ENCODE measurements around the gene ZC2HC1B.

The ZC2HC1B gene

GRCh38 chr6:143963158-143963919 is 99.1 kb downstream of the ZC2HC1B start:
- no peak for DNase-seq

DNA sequence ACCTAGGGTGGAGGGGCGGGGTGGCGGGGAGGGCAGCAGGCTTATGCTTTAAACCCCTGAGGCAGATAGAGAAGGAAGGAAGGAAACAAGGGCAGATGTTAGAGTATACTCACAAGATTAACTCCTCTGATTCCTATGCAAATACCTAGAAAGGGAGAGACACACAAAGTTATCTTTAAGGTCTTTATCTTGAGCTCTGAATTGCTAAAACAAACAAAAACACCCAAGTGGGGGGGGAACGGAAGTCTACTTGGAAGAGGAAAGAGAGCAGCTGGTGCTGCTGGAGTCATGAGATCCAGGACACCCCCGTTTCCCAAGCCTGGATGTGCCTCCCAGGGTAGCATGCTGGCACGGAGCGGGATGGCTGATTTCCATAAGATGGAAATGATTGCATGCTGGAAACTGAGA is 100.4 kb downstream of the ZC2HC1B start:
- no peak for DNase-seq

DNA sequence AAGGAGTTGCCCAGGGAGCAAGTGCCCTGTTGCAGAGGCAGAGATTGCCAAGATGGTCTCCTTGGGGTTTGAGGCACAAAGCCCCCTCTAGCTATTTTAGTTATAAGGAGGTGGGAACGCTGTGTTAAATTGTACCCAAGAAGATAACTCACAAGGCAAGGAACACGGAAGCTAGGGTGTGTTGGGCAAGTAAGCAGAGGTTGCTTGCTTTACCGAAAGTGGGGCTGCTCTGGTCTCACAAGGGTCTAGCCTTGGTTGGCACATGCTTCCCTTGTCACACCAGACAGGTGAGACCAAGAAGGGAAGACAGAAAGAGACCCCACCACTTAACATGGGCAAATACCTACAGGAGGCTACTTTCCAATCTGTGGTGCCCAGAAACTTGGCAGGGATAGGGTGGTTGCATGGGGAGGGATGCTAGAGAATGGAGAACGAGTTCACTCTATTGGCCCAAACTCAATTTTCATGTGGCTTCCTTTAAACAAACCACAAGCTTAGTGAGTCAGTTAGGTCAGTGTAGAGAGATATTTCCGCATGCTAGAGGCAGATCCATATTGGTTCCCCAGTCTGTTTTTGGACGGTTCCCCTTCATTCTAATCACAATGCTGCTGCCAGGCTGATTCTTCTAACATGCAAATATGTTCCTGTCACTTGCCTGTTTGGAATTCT is 101.4 kb downstream of the ZC2HC1B start:
- DNase-seq = peak; percentile 71

DNA sequence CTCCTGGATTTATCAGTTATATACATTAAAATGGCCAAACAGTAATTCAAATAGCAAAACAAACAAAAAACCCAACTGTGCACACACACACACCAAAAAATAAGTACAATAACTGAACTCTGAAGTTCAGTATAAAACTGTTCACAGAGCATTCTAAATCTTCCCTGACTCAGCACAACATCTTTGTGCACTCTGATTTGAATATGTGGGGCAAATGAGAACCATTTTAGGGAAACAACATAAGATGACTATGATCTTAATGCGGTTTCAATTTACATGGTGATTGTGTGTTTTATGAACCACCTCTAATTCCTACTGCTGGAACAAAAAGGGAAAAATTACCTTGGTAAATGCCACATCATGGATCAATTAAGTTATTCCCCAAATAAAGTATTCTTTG is 102.0 kb downstream of the ZC2HC1B start:
- no peak for DNase-seq

- peak; percentile 27 for DNase-seq
Observed at GRCh38 chr6:143967706-143968376, 103.6 kb downstream of the ZC2HC1B start.

GRCh38 chr6:143969077-143969476 is 104.8 kb downstream of the ZC2HC1B start:
- no peak for DNase-seq

DNA sequence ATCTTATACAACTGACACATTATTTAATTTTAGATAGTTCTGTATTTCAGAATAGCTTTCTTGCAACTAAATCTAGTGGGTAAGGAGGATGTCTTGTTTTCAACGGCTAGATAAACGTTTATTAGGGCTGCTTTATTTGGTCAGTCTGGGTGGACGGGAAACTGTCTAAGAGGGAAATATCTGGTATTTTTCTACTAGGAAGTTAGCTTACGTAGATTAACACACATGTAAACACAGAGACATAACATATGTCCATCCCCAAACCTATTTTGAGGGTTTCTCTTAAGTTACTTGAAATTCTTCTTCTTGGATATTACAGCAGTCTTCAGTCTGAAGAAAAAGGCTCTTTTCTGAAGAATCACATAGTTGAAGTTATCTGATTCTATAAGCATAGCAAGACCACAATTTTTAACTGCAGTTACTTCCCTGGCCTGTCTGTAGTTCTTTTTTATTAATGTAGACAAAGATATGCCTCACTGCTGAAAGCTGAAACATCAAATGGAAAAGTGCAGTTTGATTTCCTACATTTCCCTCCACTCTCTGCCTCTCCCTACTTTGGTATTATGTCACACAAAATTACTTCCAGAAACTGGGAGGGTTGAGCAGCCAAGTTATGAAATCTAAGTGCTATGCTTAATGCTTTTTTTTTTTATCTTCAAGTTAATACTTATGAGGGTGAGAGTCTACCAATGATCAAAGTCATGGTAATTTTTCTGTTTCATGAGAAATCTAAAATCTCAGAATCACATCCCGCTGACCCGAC is 106.4 kb downstream of the ZC2HC1B start:
- DNase-seq = peak; percentile 29

DNA sequence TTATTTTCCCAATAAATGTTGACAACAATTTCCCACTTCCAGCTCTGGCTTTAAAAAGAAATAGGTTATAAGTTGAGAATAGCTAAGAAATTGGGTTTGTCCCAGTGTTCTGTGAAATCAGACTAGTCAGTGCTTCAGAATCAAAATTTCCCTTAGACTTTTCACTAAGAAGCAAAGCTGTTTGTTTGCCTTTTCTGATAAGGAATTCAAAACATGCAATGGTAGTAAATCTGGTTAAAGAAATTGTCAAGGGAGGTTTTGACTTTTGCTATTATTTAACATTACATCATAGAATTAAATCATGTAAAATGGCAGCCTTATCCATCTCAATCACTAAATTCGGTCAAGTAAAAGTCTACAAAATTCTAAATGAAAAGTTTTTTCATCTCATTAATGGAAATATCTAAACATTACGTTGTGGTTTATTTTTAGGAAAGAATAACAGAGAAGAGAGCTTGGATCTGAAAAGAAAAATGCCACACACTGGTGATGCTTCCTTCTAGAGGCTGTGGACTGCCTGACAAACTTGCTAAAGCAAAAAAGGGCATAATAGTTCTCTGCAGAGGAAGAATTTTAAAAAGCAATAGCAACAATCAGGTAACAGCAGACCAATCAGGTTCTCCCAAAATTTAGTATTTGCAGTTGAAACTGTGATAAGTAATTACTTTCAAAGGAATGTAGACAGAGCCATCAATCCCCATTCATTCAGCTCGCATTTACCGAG is 107.4 kb downstream of the ZC2HC1B start:
- no peak for DNase-seq

DNA sequence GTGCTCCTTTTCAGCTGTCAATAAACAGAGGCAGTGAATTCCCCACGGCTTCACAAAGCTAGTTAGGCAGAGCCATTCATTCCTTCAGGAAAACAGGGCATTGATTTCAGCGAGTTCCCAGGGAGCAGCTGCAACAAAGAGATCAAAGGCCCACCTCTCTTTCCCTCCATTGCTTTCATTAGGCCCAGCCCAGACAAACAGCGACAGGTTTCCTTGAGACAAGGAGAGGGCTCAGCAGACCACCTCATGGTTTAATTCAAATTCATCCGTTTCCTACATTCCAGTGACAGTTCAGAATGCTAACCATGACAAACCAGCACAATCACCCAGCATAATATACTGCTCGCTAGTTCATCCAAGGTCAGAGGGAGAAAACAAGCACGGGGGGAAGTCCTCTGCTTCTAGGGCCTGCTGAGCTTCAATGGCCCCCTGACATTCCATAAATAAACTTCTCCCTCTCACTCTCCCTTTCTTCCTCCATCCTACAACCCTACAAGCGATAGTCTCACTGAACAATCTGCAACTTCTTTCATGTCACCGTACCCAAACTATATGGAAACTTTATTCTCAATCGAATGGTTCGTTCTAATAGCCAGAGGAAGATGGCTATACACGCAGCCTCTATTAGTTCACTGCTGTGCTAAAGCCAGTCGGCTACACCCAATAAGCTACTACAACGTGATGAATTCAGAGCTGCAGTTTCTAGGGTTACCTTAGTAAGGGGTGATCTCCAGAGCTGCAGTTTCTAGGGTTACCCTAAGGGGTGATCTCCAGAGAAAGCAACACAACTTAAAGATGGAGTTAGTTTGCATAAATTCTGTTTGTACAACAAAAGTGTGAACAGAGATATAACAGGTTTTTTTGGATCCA is 109.1 kb downstream of the ZC2HC1B start:
- no peak for DNase-seq

GRCh38 chr6:143974089-143974488 is 109.8 kb downstream of the ZC2HC1B start:
- no peak for DNase-seq

DNA sequence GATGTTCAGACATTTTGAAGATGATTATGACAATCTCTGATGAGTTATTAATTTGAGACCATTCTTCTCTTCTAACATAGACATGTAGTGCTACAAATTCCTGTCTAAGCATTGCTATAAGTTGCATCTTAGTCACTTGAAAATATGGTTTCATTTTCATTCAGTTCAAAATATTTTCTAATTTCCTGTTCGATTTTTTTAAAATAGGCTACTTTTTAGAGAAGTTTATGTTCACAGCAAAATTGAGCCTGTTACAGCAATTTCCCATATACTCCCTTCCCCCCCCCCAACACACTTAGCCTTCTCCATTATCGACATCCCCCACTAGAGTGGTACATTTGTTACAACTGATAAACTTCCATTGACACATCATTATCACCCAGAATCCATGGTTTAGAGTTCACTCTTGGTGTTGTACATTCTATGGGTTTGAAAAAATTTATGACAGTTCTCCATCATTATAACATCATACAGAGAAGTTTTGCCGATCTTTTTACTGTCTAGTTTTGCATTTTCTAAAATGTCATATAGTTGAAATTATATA is 112.6 kb downstream of the ZC2HC1B start:
- DNase-seq = no peak

- no peak for DNase-seq
Observed at GRCh38 chr6:143980921-143981320, 116.6 kb downstream of the ZC2HC1B start.

DNA sequence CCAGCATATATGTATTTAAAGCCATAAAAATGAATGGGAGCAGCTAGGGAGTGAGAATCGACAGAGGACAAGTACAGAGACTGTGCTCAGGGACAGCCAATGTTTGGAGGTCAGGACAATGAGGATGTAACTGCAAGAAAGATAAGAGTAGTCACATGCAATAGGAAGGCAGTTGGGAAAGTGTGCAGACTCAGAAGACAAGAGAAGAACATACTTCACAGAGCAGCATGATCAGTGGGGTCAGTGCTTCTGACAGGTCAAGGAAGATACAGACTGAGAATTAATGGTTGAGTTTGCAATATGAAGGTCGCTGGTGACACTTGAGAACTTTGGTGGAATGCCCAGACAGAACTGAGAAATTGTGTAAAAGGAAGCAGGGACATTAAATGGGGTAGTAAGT is 118.7 kb downstream of the ZC2HC1B start:
- no peak for DNase-seq

DNA sequence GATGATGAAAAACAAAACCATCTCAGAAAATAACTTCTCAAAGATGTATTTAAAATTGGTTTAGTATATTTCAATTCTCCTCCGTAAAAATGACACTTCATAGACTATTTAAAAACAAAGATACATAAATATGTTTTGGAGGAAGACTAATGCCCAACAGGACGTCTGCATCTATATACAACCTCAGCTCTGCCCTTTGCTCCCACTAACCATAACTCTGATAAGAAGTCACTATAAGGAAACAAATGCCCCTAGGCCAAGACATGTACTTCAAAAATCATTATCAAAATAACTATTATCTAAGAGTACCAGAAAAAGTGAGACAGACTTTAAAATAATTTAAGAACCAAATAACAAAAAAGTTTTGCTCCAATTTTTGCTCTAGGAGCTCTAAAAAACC is 120.4 kb downstream of the ZC2HC1B start:
- DNase-seq = no peak

GRCh38 chr6:143986463-143987065 is 122.3 kb downstream of the ZC2HC1B start:
- DNase-seq = no peak
